COLO668 (cell line): Measurements from ENCODE around the gene ITIH5.

Experiments
- DNase-seq: peaks from one replicate; lab custom pipeline; 2025; ENCODE audit not compliant: unreplicated experiment; lab: John Stamatoyannopoulos, UW

The ITIH5 gene

DNA sequence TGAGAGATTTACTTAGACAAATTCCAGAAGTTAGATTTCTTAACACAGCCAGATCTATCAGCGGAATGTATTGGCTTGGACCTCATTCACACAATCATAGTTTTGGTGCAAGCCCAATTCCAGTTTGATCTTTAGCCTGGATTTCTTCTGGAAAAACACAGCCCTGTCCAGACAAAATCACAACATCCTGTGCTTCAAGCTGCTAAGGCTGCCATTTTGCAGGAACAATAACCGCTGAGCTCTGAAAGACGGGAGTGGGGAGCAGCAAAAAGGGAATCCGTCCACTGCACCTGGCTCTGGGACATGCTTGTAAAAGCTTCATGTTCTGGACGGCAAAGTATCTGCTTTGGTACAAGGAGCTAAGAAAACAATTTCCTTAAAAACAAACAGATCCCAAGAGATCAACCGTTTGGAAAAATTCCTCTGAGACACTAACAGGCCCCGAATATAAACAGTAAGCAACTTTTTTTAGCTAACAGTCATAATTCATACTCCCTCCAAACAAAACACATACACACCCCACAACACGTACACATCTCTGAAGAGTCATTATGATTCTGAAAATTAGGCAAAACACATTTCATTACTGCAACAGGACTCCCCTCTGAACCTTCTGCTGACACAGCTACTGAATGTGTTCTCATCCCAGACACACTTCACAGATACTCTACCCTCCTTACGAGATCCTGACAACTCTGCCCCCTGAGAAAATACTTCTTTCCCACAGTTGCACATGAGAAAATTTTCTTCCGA lies 32.4 kb downstream of the ITIH5 start:
- no peak for DNase-seq

DNA sequence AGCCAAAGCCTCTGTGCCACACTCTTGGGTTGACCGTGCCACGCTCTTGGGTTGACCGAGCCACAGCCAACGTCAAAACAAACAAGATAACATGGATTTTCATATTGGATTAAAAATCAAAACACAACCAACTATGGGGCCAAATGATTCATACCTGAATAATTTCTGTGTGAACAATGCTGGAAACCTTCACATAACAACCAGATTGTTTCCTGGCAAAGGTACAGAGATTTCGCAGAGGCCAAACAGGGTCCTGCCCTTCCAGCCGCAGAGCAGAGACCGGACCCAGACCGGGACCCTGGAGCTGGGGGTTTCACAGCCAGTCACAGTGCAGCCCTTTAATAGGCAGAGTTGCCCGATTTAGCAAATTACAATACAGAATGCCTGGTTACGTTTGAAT lies 40.5 kb downstream of the ITIH5 start:
- DNase-seq, result no peak

DNA sequence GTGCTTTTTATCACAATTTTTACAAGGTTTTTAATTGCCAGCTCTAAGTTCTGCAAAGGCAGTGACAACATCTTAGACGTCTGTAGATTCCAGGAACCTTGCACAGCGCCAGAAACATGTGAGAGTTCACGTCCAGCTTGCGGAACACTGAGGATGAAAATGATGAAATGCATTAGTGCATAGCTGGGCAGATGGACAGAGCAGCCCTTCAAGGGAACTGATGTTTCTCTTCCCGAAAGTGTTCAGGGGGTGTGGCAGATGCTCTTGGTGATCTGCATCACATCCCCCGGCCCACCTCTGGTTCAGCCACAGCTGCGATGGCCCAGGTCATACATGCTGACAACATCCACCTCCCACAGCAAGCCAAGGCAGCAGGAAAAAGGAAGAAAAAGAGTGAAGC lies 40.9 kb downstream of the ITIH5 start:
- no peak for DNase-seq

DNA sequence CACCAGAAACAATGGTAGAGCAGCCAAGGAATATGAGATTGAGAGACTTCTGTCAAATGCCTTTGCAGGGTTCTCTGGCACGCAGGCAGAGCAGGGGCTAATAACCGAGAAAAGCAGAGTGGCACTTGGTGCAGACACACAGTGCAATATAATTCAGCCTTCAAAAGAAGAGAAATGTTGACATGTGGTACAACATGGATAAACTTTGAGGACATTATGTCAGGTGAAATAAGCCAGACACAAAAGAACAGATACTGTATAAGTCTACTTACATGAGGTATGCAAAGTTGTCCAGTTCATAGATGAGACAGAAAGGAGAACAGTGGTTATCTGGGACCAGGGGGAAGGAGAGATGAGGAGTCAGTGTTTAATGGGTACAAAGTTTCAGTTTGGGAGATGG lies 41.8 kb downstream of the ITIH5 start:
- DNase-seq, result no peak

DNA sequence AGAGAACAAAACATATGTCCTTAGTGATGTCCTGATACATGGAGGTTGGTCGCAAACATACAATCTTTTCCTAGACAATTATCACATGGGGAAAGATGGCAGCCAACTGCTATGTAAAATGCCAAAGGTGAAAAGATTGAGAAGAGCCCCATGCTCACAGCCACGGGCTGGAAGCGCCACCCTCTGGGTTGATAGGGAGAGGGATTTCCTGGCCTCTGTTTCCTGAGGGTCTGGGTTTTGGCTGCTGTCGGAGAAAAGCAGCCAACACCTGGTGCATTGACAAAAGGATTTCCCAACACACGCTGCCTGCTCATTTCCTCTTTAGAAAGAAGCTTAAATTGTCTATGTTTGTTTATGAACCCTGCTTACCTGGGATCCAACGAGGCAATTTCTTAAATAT lies 43.8 kb downstream of the ITIH5 start:
- no peak for DNase-seq

DNA sequence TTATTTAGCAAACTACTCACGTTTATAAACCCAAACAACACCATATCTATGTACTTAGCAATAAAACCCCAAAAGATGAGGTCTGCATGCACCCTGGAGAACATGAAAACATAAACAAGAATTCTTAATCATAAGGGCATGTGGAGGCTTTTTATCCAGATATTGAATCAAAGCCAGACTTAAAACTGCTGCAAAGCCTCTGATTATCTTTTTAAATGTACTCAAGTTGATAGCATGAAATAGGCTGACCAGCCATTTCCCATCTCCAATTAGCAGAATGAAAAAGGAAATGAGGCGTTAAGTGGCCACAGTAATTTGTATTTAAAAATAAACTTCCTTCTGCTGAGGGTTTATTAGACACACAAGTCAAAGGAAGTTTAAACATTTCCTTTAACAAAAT lies 48.3 kb downstream of the ITIH5 start:
- no peak for DNase-seq

DNA sequence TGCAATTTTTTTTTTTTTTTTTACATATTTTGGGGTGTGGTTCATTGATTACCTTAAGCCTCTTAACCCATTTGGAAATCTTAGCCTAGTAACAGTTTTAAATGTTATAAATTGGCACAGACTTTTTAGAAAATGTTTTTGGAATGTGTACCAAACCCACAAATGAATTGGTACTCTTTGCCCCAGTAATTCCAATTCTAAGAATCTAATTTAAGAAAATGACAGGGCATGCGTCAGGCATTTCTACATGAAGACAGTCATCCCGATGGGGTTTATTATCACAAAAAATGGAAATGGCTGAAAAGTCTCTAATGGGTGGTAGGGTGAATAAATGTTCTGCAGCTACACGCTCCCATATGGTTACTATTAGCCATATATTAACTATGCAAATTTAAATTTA lies 54.9 kb downstream of the ITIH5 start:
- DNase-seq, result no peak

DNA sequence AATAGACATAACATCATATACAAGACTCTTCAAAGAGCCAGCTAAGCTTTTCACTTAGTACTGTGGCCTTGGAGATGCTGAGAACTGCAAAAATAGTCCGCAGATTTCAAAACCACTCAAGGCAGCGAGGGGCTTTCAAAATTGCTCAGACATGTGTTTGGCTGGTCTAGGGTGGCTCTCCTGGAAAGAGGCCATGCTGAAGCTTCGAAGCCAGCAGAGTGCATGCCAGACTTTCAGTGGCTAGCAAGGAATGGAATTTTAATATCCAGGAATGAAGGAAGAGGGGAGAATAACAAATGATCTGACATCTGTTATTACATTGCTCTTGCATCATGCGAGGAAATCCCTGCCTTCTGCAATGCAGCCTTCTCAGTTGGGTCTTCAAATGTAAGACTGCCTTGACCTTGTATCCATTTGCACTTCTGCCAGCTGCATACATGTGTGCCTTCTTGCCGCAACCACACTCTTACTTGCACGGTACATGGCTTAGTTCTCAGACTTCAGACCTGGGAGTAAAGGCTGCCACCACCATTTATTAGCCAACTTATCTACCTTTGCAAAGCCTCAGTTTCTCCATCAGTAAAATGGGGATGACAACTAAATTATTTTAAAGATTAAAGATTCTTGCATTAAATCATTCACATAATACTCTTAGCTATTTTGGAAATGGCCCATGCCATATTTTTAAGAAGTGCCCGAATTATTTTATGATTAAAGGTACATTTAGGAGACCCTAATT lies 55.9 kb downstream of the ITIH5 start:
- no peak for DNase-seq

DNA sequence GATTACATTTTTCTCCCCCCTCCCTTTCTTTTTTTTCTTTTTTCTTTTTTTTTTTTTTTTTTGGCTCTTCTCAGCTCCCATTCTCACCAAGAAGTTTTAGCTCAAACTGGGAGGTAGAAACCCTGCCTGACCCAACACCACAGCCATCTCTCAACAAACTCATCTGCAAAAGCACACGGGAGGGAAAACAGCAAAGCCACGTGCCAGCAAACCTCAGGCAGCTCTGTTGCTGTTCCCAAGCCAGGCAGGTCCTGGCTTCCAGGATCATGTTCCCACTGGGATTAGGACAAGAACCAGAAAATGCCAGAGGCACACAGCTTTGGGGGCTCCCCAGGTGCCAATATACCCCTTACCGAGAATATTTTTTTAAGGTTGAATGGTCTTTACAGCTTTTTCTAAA lies 56.7 kb downstream of the ITIH5 start:
- no peak for DNase-seq

DNA sequence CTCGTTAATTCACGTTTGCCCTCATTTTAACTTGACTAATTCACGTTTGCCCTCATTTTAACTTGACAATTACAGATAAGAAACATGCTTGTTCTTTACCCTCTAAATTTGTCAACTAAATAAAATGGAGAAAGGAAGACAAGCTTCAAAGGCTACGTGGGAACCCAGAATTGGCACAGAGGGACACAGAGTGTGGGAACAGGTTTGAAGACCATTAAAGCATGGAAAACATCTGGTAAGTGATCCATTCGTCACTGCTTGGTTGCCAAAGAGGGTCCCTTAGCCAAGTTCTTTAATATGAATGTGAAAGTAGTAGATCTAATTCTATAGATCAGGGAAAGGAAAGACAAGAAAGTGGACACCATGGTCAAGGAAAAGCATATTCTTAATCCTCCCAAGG lies 57.2 kb downstream of the ITIH5 start:
- no peak for DNase-seq

DNA sequence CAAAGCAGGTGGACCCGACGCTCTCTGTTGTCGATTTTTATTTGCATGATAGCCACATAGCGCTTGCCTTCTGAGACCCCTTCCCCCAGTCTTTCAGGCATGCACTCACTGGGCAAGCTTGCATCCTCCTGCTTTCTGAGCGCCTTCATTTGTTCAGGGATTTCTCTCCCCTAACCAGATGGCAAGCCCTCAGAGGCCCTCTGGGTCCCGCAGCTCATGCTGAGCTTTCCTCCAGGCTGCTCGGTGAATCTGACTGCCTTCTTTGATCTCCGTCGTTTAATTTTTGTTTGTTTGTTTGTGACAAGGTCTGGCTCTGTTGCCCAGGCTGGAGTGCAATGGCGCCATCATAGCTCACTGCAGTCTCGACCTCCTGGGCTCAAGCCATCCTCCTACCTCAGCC lies 58.8 kb downstream of the ITIH5 start:
- DNase-seq, result no peak

DNA sequence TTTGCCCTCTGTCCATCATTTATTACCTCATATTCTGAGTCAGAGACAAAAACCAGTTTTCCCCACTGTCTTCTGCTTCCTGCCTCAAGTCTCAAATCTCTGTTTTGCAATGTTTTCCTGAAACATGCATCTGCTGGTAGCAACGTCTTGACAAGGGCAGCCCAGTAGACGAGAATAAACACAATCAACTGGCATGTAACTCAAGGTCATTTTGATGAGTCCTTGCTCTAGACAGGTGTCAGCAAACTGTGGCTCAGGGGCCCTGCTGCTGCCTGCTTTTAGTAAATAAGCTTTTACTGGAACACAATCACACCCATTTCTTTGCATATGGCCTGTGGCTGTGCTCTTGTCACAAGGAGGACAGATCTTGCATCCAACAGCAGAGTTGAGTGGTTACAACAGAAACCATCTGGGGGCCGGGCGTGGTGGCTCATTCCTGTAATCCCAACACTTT lies 59.8 kb downstream of the ITIH5 start:
- no peak for DNase-seq

DNA sequence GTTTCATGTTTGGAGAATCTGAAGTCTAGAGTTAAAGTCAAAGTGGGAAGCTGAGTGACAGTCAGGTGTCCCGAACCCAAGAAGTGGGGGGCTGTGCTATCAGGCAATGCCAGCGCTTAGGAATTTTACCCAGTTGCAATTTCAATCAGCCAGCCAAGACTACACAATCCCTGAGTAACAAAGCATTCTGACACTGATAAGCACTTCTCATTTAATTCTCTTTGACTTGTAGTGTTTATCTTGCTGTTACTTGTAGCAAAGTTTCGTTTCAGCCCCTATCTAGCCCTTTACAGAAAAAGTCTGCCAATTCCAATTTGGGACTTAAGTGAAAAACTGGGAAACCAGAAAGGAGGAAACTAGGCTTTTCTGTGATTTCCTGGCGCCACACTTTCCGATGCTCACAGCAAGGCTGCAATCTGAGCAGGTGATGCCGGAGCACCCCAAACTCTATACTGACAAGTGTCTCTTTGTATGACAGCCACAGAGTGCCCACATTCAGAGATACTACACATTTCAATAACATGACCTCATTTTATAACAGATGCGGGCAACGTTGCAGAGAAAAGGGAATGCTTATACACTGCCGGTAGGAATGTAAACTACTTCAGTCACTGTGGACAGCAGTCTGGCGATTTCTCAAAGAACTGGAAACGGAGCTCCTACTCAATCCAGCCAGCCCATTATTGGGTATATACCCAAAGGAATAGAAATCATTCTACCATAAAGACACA lies 61.0 kb downstream of the ITIH5 start:
- no peak for DNase-seq

DNA sequence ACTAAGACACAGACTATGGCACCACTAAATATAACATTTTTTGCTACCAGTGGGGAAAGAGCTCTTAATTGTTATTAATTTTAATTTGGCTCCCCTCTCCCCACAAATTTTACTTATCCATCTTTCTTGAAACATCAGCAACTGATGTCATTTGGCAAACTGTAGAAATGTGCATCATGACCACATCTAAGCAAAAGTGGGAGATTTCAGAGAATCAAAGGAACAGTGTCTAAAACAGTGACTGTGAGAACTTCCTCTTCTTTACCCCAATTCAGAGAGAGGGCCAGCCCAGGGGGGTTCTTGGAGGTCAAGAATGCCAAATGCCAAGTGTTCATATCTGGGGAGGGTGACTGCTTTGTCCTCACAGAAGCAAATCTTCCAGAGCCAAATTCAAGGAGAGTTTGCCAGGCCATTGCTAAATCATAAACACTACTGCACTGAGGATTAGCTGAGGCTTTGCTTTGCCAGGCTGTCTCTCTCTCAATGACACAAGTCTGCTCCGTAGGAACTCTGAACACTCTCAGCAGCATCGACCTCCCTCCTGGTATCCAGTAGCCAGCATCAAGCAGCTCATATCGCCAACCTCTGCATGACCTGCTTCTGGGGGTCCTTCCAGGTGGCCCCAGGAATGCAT lies 65.6 kb downstream of the ITIH5 start:
- DNase-seq, result no peak

DNA sequence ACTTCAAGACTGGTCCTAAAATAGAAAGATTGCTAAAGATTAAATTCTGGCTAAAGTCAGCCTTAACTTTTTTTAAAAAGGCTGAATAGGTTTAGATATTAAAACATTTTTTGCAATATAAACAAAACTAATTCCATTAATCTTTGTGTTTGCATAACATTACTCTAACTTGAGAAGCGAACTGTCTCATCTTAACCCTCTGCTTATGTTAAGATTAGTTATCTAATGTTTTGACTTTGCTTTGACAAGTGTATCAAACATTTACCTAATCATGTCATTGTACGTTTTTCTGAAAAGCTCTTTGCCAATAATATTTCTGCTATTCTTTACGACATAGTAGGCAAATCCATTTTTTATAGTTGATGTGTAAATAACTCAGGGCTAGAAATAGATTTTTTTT lies 68.0 kb downstream of the ITIH5 start:
- DNase-seq, result no peak

DNA sequence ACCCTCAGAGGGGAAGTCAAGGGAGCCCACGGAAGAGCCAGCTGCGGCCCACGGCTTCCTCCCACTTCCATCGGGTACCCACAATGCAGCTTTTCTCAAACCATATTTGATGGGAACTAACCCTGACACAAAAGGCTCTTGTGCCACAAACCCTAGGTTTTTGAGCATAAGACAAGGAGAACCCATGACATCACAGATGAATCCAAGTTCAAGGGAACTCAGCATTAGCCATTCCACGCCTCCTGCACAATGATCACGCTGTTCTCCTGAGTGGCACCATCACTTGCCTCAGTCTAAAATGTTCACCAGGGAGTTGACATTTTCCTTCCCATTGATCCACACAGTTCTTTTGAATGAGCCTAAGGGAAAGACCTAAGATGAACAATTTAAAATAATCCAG lies 70.4 kb downstream of the ITIH5 start:
- no peak for DNase-seq

DNA sequence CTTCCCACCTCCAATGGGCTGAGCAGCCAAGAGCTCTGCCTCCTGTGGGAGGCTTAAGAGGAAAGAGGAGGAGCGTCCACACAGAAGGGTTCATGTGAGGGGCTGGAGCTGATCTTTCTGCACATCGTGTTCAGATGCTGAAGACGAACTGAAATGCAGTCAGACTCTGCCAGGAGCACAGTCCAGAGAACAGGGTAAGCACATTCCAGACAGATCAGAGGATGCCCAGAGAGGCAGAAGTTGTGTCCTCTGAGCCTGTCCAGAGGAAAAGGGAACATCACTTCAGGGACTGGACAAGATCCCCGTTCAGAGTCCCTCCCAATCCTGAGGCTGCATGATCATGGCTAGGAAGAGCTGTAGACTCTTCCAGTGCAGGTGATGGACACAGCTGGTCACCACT lies 72.9 kb downstream of the ITIH5 start:
- no peak for DNase-seq

DNA sequence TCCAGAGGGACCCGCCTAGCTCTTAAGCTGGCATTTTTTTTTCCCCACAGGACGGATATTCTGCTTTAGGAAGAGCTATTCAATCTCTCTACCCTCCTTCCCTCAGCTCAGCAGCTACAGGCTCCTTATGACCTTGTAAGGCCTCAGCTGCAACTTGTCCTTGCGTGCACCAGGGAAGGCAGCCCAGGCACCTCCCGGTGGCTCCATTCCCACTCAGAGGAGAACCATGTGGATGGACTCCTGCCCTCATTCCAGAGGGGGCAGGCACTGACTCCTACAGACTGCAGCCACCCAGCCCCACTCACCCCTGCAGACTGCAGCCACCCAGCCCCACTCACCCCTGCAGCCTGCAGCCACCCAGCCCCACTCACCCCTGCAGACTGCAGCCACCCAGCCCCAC lies 73.7 kb downstream of the ITIH5 start:
- DNase-seq, result no peak

DNA sequence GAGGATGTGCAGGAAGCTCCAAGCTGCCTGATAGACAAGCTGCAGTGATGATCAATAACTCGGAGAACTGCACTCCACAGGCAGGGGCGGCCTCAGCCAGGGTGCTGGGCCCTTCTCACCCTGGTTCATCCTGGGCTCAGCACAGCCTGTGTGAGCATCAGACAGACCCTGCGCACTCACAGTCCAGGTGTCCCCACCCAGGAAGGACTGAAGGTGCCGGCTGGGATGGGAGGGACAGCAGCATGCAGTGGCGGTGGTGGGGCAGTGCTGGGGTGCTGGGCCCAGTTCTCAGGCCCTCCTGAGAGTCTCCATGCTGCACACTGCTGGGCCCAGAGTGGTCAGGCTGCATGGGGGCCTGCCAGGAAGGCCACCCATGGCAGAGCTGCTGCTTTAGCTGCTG lies 74.1 kb downstream of the ITIH5 start:
- DNase-seq, result no peak

DNA sequence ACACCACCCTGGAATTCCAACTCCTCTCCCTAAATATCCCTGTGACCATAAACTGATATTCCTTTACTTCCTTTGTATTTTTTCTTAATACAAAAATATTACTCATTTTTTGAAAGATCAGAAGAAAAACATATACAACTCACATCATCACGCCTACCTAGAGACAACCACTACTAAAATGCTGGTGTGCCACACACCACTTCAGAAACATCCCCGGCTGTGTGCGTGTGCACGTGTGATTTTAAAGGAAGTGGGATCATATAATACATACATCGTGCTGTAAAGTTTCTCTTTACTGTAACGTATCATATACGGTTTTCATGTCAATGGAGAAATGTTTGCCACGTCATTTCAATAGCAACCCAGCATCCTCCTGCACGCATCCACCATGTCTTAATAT lies 76.5 kb downstream of the ITIH5 start:
- no peak for DNase-seq

DNA sequence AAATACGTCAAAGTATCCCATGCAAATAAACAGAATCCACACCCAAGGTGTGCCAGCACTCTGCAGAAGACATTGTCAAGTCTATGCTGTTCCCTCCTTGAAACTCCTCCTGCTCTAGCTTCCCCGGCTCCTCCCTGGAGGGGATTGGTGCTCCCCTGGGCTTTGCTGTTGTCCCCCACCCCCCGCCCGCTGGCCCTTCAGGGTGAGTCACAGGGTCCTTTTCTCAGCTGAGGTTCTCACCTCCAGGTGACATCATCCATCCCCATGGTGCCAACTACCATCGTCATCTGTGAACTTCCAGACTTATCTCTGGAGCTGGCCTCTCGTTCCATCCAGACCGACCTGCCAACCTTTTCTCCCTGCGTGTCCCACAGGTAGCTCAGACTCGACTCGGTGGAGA lies 77.0 kb downstream of the ITIH5 start:
- no peak for DNase-seq

DNA sequence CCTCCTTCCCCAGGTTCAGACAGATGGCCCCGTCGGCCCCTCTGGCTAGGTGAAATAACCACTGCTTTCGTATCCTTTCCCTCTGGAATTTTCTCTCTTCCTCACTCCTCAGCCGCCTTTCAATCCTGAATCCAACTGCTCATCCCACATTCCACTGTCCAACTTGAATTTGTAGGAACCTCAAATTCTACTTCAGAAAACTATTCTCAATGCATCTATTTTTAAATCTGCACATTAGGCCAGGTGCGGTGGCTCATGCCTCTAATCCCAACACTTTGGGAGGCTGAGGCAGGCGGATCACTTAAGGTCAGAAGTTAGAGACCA lies 78.9 kb downstream of the ITIH5 start:
- DNase-seq, result no peak
